A204.1 (cell line): ENCODE data around the gene KIRREL1.

ENCODE experiments used
- FAIRE-seq: peaks from 2 replicates; lab custom pipeline; 2012; peaks lifted over from hg19 to GRCh38; lab: Jason Lieb, UNC

The KIRREL1 gene

GRCh38 chr1:158035976-158036583, 42.6 kb downstream of the KIRREL1 start:
- FAIRE-seq: peak; percentile 93

- no peak for FAIRE-seq
These were observed 43.8 kb downstream of the KIRREL1 start for GRCh38 chr1:158037008-158037865.

GRCh38 chr1:158037866-158038359, 44.5 kb downstream of the KIRREL1 start:
- no peak for FAIRE-seq

GRCh38 chr1:158038793-158039192, 45.3 kb downstream of the KIRREL1 start:
- no peak for FAIRE-seq

GRCh38 chr1:158039380-158039779, 45.9 kb downstream of the KIRREL1 start:
- FAIRE-seq: no peak

- no peak for FAIRE-seq
These were observed 46.9 kb downstream of the KIRREL1 start for GRCh38 chr1:158040323-158040722.

- no peak for FAIRE-seq
These were observed 49.8 kb downstream of the KIRREL1 start for GRCh38 chr1:158043232-158043631.

- no peak for FAIRE-seq
These were observed 52.2 kb downstream of the KIRREL1 start for GRCh38 chr1:158045639-158046038.

GRCh38 chr1:158046715-158047510, 53.5 kb downstream of the KIRREL1 start:
- FAIRE-seq: no peak

- FAIRE-seq: no peak
These were observed 55.1 kb downstream of the KIRREL1 start for GRCh38 chr1:158048371-158049067.

- FAIRE-seq: no peak
These were observed 56.4 kb downstream of the KIRREL1 start for GRCh38 chr1:158049853-158050252.

- FAIRE-seq: no peak
These were observed 59.8 kb downstream of the KIRREL1 start for GRCh38 chr1:158053276-158053675.

GRCh38 chr1:158054721-158055120, 61.3 kb downstream of the KIRREL1 start:
- FAIRE-seq: no peak

- FAIRE-seq: no peak
These were observed 62.4 kb downstream of the KIRREL1 start for GRCh38 chr1:158055854-158056253.

GRCh38 chr1:158056498-158056897, 63.1 kb downstream of the KIRREL1 start:
- no peak for FAIRE-seq

GRCh38 chr1:158058237-158058985, 65.0 kb downstream of the KIRREL1 start:
- FAIRE-seq: no peak

GRCh38 chr1:158059984-158060383, 66.5 kb downstream of the KIRREL1 start:
- FAIRE-seq: no peak

- no peak for FAIRE-seq
These were observed 68.7 kb downstream of the KIRREL1 start for GRCh38 chr1:158062174-158062573.

GRCh38 chr1:158067662-158068061, 74.2 kb downstream of the KIRREL1 start:
- no peak for FAIRE-seq

- no peak for FAIRE-seq
These were observed 75.5 kb downstream of the KIRREL1 start for GRCh38 chr1:158068918-158069317.

- FAIRE-seq: no peak
These were observed 77.7 kb downstream of the KIRREL1 start for GRCh38 chr1:158071138-158071537.
